Adipose tissue (tissue), 3 donors: Measurements from ENCODE around the gene PTPN22. TPM values are rescaled to one million over a fixed set of nuclear protein-coding genes. Genes with fewer than 3 reads are reported as not detected.

Experiments
- H3K27ac ChIP-seq: one replicate; pipeline ENCODE4 v1.5.1; 2013; ENCODE audit warnings: low read depth, low read length
- WGBS, 3 donors: extraction: QIAGEN DNeasy Blood & Tissue Kit; methylation state at CpG; one replicate each; pipeline ENCODE4 v1.1.7; 2013; 5-methylcytosine and 5-hydroxymethylcytosine counted together
- polyA plus RNA-seq, 3 donors: library from polyadenylated mRNA; stranded (reverse); fragments of 200-250 nt; gene quantifications; one replicate each; pipeline ENCODE4 v1.2.3, GENCODE V29; 2013
- donor health status: healthy with polysubstance abuse.
- donor health status: Bipolar disorder and iron deficiency.
- donor health status: healthy.

The PTPN22 gene
- 1 to 10 TPM in 1 of 3 donors, under 1 TPM in 2; 0.60 to 1.2 (median 0.79) TPM for polyA plus RNA-seq

DNA sequence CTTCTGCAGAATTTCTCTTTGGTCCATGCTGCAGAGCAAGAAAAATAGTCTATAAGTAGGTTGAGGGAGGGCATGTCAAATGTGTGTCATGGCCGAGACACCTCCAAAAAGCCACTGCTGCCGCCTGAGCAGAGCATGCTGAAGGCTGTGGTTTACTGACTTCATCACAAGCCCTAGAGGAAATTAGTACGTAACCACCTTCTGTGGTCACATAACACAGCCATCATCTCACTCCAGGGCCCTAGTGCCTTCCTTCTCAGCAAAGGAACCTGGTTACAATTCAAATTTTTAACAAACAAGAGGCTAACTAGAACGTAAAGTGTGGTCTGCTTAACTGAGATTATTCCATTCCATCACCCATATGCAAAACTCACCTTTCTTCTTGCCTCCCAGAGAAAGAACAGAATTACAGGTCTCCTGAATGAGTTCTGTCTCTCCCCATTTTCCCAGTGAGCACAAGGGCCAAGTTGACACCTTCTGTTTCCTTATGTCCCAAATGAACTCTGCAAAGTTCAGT, at the start of gene PTPN22:
Gene PTPN22 (minus strand): TSS at position 116 of the 517 bp plus-strand sequence.
- 48 to 88% (median 56%) methylated on average over 4 of the region's 4 CpGs for WGBS, 3 donors
- no peak within 1 kb of the TSS for H3K27ac ChIP-seq

DNA sequence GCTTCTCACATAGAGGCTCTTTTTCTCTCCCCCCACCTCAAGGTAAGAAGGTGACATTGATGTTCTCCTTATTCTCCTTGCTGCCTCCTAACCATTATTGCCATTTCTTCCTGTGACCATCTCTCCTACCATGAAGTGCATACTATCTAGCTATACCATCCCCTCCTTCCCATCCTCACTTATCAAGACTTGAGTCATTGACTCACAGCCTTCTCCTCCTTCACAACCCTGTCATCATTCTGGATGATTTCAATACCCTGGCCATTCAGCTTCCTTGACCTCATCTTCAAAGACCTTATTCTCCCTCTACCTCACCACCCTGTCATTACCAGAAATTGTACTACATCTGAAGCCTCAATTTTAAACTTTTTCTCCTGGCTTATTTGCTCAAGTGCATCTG, 46.7 kb upstream of the PTPN22 start:
- H3K27ac ChIP-seq: no peak overlapping the region

- WGBS, 3 donors: 78 to 97% (median 96%) methylated on average over 2 of the region's 2 CpGs
- H3K27ac ChIP-seq: no peak overlapping the region
Observed at GRCh38 chr1:113917400-113918082, 46.0 kb upstream of the PTPN22 start.

GRCh38 chr1:113916974-113917373, 45.5 kb upstream of the PTPN22 start:
- 96 to 99% (median 96%) methylated on average over 5 of the region's 5 CpGs for WGBS, 3 donors

GRCh38 chr1:113913887-113914664, 42.6 kb upstream of the PTPN22 start:
- H3K27ac ChIP-seq: no peak overlapping the region
- WGBS, 3 donors: 62 to 74% (median 68%) methylated on average over 5 of the region's 5 CpGs

More at GRCh38 chr1:113916974-113917373, 45.5 kb upstream of the PTPN22 start:
- H3K27ac ChIP-seq: no peak overlapping the region

- WGBS, 3 donors: 45 to 48% (median 46%) methylated on average over 3 of the region's 3 CpGs
- H3K27ac ChIP-seq: no peak overlapping the region
Observed at GRCh38 chr1:113913312-113913668, 41.8 kb upstream of the PTPN22 start.

DNA sequence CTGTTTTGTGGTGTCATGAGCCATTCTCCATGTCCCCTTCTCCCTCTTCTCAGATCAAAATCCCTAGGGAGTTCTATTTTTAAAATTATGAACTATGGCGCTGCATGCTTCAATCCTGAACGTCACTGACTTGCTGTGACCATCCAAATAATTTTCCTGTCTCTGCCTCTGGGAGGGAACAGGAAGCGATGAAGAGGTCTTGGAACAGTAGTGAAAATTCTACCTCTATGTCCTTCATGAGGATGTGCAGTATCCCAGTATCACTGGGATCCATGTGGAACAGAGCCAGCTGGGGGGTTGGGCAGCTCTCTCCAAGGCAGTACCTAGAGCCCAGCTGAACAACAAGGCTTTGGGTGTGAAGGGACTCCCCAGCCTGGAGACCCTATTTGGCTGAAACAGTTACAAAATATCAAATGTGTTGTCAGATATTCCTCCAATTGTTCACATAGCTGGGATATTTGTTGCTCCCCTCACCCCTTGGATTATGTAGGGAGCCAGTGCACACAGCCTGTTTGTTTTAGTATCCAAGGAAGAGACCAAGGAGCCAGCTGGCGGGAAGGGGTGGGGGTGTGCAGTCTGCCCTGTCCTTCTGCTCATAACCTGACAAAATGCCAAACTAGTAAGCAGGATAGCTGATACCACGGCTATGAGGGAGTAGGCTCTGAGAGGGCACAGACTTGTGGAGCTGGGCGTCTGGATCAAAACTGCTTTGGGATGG, 41.2 kb upstream of the PTPN22 start:
- WGBS, 3 donors: 55 to 60% (median 57%) methylated on average over 6 of the region's 6 CpGs
- H3K27ac ChIP-seq: no peak overlapping the region

GRCh38 chr1:113905435-113905861, 33.9 kb upstream of the PTPN22 start:
- no peak overlapping the region for H3K27ac ChIP-seq
- WGBS, 3 donors: 0% methylated on average over 17 of the region's 17 CpGs

DNA sequence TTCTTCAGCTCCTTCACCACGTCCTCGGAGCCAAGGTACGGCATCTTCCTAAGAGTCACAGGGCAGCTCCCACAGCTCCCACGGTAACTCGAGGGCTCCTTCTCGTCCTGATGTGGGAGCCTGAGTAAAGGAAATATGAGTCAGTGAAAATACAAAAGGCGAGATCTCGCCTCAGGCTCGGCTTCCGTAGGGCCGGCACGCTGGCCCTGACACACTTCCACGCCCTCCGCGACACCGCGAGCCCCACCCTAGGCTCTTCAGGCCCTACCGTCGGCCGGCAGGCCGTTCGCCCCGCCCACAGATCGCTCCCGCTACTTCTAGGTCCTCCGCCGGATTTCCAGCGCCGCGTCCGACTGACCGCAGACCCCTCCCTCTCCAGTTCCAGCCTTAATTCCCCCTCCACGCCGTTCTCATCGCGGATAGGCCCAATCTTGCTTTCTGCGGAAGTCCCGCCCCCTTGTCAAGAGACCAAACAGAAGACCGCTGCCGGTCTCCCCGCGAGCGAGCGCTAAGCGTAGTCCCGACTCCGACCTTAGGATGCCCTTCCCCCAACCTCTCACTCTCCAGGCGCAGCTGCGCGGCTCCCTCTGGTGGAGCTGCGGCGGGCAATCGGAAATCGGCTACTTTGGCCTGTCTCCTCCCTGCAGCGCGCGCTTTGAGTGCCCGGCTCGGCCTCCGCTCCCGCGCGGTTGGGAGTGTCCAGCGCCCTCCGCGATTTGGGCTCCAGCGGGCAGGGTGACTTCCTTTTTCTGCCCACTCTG, 33.3 kb upstream of the PTPN22 start, which contains the start of the genes AP4B1 and DCLRE1B:
Gene AP4B1 (minus strand): TSS at position 126 of the 761 bp plus-strand sequence. CDS start 82 bp downstream, at position 44.
Gene DCLRE1B (plus strand): TSS at position 653 of the 761 bp plus-strand sequence. CDS start 261 bp downstream, outside the sequence.
- WGBS, 3 donors: 0% methylated on average over 60 to 67 of the region's 67 CpGs
- no peak within 1 kb of the TSS for H3K27ac ChIP-seq

DNA sequence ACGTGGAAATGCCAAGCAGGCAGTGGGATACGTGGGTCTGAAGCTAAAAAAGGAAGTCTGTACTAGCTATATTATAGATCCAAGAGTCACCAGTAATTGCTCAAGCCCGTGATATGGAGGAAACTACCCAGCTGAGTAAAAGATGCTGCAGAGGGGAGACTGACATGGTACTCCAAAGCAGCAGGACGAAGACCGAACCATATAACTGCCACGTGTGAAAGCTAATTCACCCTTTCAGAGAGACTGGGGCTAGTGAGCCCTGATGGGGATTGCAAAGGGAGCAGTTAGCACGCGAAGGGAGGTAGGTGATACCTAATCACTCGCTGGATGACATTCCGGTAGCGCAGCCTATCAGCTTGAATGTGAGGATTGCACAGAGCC, 32.8 kb upstream of the PTPN22 start:
- no peak overlapping the region for H3K27ac ChIP-seq
- WGBS, 3 donors: 0 to 1% (median 1%) methylated on average over 11 of the region's 11 CpGs

DNA sequence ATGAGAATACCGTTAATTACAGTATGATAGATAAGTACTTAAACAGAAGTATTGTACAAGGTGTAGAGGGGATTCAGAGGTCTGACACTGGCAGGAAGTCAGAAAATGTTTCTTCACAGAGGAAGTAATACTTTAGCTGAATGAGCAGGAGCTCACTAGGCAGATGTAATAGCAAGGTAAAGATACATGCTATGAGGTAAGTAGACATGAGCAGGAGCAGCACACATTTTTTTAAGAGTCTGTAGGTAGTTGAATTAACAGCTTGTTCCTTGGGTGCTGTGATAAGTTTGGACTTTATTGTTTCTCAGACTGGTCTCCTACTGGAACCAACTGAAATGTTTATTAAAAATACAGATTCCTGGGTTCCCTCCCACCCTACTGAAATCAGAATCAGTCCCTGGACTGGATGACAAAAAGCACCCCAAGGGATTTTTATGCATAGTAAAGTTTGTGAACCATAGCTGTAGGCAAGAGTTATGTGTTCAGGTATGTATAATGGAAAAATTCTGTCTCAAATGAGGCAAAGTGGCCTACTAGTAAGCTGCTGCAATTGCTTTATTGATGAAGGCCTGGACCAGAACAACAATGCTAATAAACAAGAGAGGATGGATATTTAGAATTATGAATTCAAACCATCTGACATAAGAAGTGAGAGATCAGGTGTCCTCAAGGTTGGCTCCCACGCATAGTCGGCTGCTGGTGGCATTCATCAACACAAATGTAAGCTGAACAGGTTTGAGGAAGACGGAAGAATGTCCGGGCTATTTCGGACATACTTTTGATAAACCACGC, 32.2 kb upstream of the PTPN22 start:
- WGBS, 3 donors: 11 to 15% (median 13%) methylated on average over 7 of the region's 7 CpGs
- no peak overlapping the region for H3K27ac ChIP-seq

DNA sequence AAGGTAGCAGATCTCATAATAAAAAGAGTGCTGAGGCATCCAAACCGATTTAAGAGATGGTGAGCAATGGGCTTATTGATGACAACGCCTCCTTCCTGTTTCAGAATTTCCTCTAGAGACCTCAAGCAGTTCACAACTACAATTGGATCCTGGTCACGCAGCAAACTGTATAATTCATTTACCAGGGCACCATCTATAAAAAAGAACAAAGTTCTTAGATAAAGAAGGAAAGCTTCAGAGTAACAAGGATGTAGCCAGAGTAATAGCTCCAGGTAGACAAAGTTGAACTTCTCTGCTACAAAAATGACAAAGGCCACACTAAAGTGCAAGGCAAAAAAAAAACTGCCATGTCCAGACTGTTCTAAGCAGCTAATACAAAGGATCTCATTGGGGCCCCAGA, 29.7 kb upstream of the PTPN22 start:
- WGBS, 3 donors: 46 to 86% (median 48%) methylated on average over 3 of the region's 3 CpGs
- no peak overlapping the region for H3K27ac ChIP-seq

- H3K27ac ChIP-seq: no peak overlapping the region
Observed at GRCh38 chr1:113899111-113899510, 27.6 kb upstream of the PTPN22 start.

DNA sequence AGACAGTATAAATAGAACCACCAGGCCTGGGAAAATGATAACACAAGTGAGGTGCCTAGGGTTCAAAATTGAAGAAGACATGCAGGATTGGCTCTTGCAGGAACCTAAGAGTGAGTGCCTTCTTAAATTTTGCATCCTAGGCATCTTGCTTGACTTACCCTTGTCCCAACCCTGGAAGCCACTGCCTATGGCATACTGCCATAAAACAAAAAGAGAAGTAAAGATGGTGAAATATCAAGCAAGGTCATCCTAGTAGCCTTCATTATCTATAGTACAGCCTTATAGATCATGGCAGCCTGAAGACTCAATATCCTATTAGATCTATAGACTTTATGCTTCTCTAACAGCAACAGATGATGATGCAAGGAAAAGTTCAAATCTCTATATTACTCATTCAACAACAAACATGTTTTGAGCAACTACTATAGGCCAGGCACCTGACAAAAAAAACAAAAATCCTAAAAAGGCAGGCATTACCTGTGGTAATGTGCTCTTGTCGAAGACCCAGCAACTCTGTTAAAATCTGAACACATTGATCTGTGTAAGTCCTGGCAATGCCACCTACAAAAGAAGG, 26.8 kb upstream of the PTPN22 start:
- WGBS, 3 donors: 94 to 100% (median 96%) methylated on average over 1 of the region's 1 CpG
- no peak overlapping the region for H3K27ac ChIP-seq

DNA sequence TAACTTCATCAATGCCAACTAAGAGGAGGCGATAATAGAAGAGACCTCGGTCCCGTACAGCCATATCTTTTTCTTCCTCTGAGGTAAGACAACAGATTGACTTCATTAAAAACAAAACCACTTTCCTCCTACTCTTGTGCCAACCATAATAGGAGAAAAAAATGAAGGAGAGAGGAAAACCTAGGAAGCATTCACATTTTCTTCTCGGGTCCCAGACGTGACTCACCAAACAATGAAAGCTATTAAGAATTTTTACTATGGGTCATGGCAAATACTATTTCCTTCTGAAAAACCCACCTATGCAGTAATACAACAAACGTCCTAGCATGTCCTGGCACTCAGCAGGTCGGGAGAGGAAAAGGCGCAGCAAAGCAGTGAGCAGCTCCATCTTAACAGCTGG, 24.4 kb upstream of the PTPN22 start:
- WGBS, 3 donors: 94 to 97% (median 94%) methylated on average over 8 of the region's 8 CpGs
- no peak overlapping the region for H3K27ac ChIP-seq

- 90 to 91% (median 91%) methylated on average over 6 of the region's 6 CpGs for WGBS, 3 donors
- H3K27ac ChIP-seq: no peak overlapping the region
Observed at GRCh38 chr1:113895098-113895497, 23.6 kb upstream of the PTPN22 start.

DNA sequence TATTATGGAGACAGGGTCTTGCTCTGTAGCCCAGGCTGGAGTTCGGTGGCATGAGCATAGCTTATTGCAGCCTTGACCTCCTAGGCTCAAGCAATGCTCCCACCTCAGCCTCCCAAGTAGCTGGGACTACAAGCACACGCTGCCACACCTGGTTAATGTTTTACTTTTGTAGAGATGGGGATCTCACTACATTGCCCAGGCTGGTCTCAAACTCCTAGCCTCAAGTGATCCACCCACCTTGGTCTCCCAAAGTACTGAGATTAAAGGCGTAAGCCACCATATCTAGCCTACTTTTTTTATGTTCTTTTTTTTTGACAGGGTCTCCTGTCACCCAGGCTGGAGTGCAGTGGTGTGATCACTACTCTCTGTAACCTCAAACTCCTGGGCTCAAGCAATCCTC, 21.8 kb upstream of the PTPN22 start:
- 72 to 98% (median 94%) methylated on average over 3 of the region's 3 CpGs for WGBS, 3 donors
- no peak overlapping the region for H3K27ac ChIP-seq
